ENCODE measurements around the gene RAX2.

Gene RAX2

DNA sequence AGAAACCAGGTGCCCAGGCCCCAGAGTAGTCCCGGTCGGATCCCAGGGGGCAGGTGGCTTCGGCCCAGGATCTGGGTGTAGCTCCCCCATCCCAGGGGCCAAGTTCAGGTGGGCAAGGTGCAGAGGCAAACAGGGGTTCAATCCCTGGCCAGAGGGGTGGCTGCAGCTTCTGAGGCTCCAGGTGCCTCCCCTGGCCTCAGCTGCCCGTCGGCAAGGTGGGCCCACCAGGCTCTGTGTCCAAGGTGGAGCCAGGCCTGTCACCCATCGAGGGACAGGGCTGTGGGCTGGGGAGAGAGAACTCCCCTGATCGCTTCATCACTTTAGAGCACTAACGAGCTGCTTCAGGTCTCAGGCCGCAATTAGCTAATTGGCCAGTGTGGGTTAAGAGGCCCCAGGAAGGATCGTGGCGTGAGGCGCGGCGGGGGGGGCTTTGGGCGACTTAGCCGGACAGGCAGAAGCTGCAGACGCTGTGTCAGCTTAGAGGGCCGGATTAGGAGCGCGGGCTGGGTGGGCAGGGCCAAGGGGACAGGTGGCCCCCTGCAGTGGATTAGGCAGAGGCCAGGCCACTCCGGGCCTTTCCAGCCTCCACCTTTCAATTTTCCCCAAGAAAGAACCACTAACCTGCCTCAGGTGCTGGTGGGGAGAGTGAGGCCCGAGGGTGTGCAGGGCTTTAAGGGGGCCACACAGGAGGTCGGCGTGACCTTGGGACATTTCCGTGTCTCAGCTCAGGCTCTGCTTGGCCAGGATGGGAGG lies 2.8 kb upstream of the RAX2 start:
- Histone ChIP-seq H3K4me2 (no peak overlapping the region), H3K27me3 (ENCODE audit: insufficient read depth, low read depth) (peaks cover 14% of the 10 kb centered on the region; the same call in 1 of the 2 replicates), H3K79me2 (ENCODE audit: insufficient read depth, low read depth) (no peaks in the 10 kb centered on the region), H3K4me3 (IDR thresholded peaks at IDR 0.05; ENCODE audit: insufficient read depth, low read depth, low read length) (no peak overlapping the region), H2AFZ (ENCODE audit: low read depth) (no peak overlapping the region), H3K36me3 (ENCODE audit: insufficient read depth) (no peaks in the 10 kb centered on the region), H3K27ac (no peak overlapping the region), H3K4me1 (ENCODE audit: low read depth, poor library complexity, severe bottlenecking) (no peaks in the 10 kb centered on the region), H4K20me1 (ENCODE audit: insufficient read depth) (no peaks in the 10 kb centered on the region), H3K9ac (no peak overlapping the region)
- TF ChIP-seq, protein P1, sequence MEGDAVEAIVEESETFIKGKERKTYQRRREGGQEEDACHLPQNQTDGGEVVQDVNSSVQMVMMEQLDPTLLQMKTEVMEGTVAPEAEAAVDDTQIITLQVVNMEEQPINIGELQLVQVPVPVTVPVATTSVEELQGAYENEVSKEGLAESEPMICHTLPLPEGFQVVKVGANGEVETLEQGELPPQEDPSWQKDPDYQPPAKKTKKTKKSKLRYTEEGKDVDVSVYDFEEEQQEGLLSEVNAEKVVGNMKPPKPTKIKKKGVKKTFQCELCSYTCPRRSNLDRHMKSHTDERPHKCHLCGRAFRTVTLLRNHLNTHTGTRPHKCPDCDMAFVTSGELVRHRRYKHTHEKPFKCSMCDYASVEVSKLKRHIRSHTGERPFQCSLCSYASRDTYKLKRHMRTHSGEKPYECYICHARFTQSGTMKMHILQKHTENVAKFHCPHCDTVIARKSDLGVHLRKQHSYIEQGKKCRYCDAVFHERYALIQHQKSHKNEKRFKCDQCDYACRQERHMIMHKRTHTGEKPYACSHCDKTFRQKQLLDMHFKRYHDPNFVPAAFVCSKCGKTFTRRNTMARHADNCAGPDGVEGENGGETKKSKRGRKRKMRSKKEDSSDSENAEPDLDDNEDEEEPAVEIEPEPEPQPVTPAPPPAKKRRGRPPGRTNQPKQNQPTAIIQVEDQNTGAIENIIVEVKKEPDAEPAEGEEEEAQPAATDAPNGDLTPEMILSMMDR (conservative IDR thresholded peaks at IDR 0.05; ENCODE audit: low read depth, low read length) = no peak

DNA sequence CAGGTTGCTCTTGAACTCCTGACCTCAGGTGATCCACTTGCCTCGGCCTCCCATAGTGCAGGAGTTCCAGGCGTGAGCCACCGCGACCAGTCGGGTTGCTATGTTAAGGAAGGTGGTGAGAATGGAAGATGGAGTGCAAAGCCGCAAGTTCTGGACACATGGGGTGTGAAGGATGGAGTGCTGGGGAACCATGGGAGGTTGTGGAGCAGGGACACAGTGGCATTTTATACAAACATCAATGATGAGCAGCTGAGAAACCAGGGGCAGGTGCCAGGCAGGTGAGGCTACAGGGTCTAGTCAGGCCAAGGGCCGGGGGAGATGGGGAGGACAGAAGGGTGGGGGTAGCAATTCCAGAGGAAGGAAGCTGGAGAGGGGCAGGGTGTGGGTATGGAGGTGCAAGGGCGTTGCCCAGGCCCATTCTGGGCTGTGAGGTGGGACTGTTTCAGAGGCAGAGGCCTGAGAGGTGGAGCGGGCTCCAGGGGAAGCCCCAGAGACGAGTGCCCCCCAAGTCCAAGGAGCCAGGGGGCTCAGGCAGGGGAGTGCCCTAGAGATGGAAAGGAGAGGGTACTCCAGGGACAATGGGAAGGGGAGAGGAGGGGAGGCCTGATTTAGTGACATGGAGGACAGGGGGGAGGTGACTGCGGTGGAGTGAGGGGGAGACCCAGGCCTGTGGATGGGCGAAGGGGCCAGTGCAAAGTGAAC lies 1.9 kb upstream of the RAX2 start:
- no peak overlapping the region for H3K27ac ChIP-seq
- no peaks in the 10 kb centered on the region for H3K4me1 ChIP-seq (ENCODE audit: low read depth, poor library complexity, severe bottlenecking)
- H2AFZ ChIP-seq (ENCODE audit: low read depth) = no peak overlapping the region
- H4K20me1 ChIP-seq (ENCODE audit: insufficient read depth) = no peaks in the 10 kb centered on the region
- TF ChIP-seq, protein P1 (conservative IDR thresholded peaks at IDR 0.05; ENCODE audit: low read depth, low read length) = no peak
- no peak overlapping the region for H3K4me2 ChIP-seq
- H3K27me3 ChIP-seq (ENCODE audit: insufficient read depth, low read depth) = peaks cover 13% of the 10 kb centered on the region; the same call in 1 of the 2 replicates
- H3K79me2 ChIP-seq (ENCODE audit: insufficient read depth, low read depth) = no peaks in the 10 kb centered on the region
- no peak overlapping the region for H3K4me3 ChIP-seq (IDR thresholded peaks at IDR 0.05; ENCODE audit: insufficient read depth, low read depth, low read length)
- no peaks in the 10 kb centered on the region for H3K36me3 ChIP-seq (ENCODE audit: insufficient read depth)
- no peak overlapping the region for H3K9ac ChIP-seq

DNA sequence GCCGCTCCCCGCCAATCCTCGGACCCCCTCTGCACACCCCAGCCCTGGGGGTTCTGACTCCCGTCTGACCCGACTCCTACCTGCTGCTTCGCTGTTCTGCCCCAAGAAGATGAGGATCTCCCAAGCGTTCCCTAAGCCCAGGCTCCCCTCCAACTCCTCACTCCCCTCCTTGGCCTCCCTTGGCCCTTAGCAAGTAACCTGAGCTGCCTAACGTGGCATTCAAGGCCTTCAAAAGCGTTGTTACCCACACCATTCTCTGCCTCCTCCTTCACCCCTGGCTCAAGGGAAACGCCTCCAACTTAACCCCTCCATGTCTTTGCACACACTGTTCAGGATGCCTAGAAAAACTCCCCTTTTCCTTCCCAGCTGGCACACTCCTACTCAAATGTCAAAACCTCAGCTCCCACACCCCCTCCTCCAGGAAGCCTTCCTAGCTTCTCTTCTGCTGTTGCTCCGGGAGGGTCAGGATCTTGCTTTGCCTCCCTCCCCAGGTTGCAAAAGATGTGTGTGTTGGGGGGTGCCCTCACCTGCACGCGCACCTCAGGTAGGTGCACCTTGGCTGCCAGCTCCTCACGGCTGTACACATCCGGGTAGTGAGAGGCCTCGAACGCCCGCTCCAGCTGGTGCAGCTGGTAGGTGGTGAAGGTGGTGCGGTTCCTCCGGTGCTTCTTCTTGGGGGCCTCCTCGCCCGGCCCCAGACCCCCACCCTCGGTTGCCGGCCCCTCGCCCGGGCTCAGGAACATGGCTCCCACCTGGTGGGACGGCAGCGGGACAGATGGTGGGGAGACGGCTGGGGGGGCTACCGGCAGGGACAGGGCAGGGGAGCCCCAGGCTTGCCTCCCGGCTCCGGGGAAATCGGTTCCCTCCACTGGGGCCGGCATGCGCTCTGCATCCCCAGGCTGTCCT lies 775 bp downstream of the RAX2 start:
- no peaks in the 10 kb centered on the region for H3K79me2 ChIP-seq (ENCODE audit: insufficient read depth, low read depth)
- no peaks in the 10 kb centered on the region for H4K20me1 ChIP-seq (ENCODE audit: insufficient read depth)
- TF ChIP-seq, protein P1 (conservative IDR thresholded peaks at IDR 0.05; ENCODE audit: low read depth, low read length) = no peak
- H3K4me1 ChIP-seq (ENCODE audit: low read depth, poor library complexity, severe bottlenecking) = no peaks in the 10 kb centered on the region
- H3K36me3 ChIP-seq (ENCODE audit: insufficient read depth) = no peaks in the 10 kb centered on the region
- no peak overlapping the region for H3K4me3 ChIP-seq (IDR thresholded peaks at IDR 0.05; ENCODE audit: insufficient read depth, low read depth, low read length)
- H3K27me3 ChIP-seq (ENCODE audit: insufficient read depth, low read depth) = peaks cover 6% of the 10 kb centered on the region; the same call in 1 of the 2 replicates
- no peak overlapping the region for H3K9ac ChIP-seq
- no peak overlapping the region for H2AFZ ChIP-seq (ENCODE audit: low read depth)
- no peak overlapping the region for H3K27ac ChIP-seq
- no peak overlapping the region for H3K4me2 ChIP-seq

DNA sequence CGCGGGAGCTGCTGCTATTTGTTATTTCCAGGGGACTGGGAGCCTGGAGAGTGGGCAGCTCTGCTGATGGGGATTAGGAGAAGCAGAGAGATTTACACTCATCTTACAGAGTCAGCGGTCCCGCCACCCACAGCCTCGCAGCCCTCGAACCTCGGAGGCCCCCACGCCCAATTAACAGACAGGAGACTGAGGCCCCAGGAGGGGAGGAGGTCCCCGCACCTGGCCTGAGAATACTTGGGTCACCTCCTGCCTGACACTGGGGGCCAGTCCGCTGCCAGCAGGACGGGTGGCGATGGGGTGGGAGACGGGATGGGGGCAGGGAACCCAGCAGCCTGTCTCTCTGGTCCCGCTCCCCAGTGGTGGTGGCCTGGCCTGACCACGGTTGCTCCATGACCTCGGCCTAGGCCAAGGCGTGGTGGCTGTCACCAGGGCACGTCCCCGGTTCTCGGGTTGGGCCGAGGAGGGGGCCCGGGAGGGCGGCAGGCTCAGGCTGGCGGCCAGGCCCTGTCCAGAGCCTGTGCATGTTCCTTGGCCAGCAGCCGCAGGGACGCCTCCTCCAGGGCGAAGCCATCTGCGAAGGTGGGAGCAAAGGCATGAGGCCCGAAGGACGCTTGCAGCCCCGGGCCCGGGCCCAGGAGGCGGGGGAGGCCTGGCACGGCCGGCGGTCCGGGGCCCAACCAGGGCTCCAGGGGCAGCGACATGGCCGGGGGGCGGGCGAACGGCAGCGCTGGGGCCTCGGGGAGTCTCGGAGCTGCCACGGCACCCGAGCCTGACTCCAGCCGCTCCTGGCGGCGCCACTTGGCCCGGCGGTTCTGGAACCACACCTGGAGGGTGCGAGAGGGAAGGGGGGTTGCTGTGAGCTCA lies 1.7 kb downstream of the RAX2 start:
- Histone ChIP-seq H4K20me1 (ENCODE audit: insufficient read depth) (no peaks in the 10 kb centered on the region), H3K79me2 (ENCODE audit: insufficient read depth, low read depth) (no peaks in the 10 kb centered on the region), H3K36me3 (ENCODE audit: insufficient read depth) (no peaks in the 10 kb centered on the region), H2AFZ (ENCODE audit: low read depth) (no peak overlapping the region), H3K27ac (no peak overlapping the region), H3K4me2 (no peak overlapping the region), H3K27me3 (ENCODE audit: insufficient read depth, low read depth) (peaks cover 6% of the 10 kb centered on the region; the same call in 1 of the 2 replicates), H3K4me1 (ENCODE audit: low read depth, poor library complexity, severe bottlenecking) (no peaks in the 10 kb centered on the region), H3K4me3 (IDR thresholded peaks at IDR 0.05; ENCODE audit: insufficient read depth, low read depth, low read length) (no peak overlapping the region), H3K9ac (no peak overlapping the region)
- TF ChIP-seq, protein P1 (conservative IDR thresholded peaks at IDR 0.05; ENCODE audit: low read depth, low read length) = no peak
